Transverse colon (tissue), 4 donors: ENCODE measurements around the gene OR3A3. TPM values are rescaled to one million over a fixed set of nuclear protein-coding genes. Genes with fewer than 3 reads are reported as not detected.
"Not testable (repeated sequence)": the region's sequence is repeated elsewhere in the genome, so short reads cannot be mapped to it uniquely, and the experiment has no call there.

ENCODE experiments used
- DNase-seq: peaks from one replicate; pipeline ENCODE4 v3.0.0-alpha.2; 2019
- H3K27ac ChIP-seq, 4 donors: fragments of 200-600 bp; sonication (generic); 2 replicates each; pipeline ENCODE4 v1.5.1; 2016 to 2018; ENCODE audit warnings: inconsistent platforms in 4 of 4
- H3K27me3 ChIP-seq: fragments of 200-600 bp; sonication (generic); 2 replicates; pipeline ENCODE4 v1.5.1; 2017; ENCODE audit warnings: inconsistent platforms
- H3K36me3 ChIP-seq, 4 donors: fragments of 200-600 bp; sonication (generic); 2 replicates each; pipeline ENCODE4 v1.5.1; 2017 to 2019; ENCODE audit warnings: inconsistent platforms in 4 of 4
- H3K4me1 ChIP-seq, 4 donors: fragments of 200-600 bp; sonication (generic); 2 replicates each; pipeline ENCODE4 v1.5.1; 2017 to 2020; ENCODE audit warnings: inconsistent platforms in 4 of 4
- H3K4me3 ChIP-seq, 4 donors: fragments of 200-600 bp; sonication (generic); 1 replicate in 1 of 4; 2 replicates in 3 of 4; pipeline versions ENCODE4 v1.5.1 to v1.6.1; 2017 to 2019; ENCODE audit warnings: inconsistent platforms in 4 of 4
- H3K9me3 ChIP-seq, 2 donors: fragments of 200-600 bp; sonication (generic); 2 replicates each; pipeline ENCODE4 v1.5.1; 2017 to 2019; ENCODE audit warnings: inconsistent platforms in 2 of 2
- EP300 ChIP-seq: sonication (generic); formaldehyde crosslinking; IDR thresholded peaks from one replicate; pipeline ENCODE4 v1.6.1; 2017; ENCODE audit warnings: antibody characterized with exemption, low read depth
- POLR2A ChIP-seq: fragments of 450-650 bp; IDR thresholded peaks from one replicate; pipeline ENCODE4 v1.6.1; 2016; ENCODE audit warnings: antibody characterized with exemption, mild to moderate bottlenecking, moderate library complexity
- POLR2AphosphoS5 ChIP-seq, 3 donors: sonication (generic); formaldehyde crosslinking; IDR thresholded peaks; one replicate each; pipeline ENCODE4 v1.6.1; 2016; ENCODE audit warnings: antibody characterized with exemption in 3 of 3
- WGBS, 2 donors: methylation state at CpG; one replicate each; pipeline ENCODE4 v1.1.5; 2018; ENCODE audit warnings: low coverage in 1 of 2; 5-methylcytosine and 5-hydroxymethylcytosine counted together
- in situ Hi-C, 4 donors: fragments of 200-750 bp; cut with MboI; loops; one replicate each; pipeline versions ENCODE4 v1.15.0 to v1.15.1; 2017; ENCODE audit warnings: low sequenced_read_pairs in 3 of 4, low pct_ligation_motif_present in 1 of 4, low pct_unique_long_range_greater_than_20kb in 1 of 4
- intact Hi-C: fragments of 100-400 bp; cut with DNase I; formaldehyde crosslinking; loops from one replicate; pipeline ENCODE4 v1.15.1; 2023; ENCODE audit warnings: low total_unique reads
- total RNA-seq, 4 donors: library from RNA; depleted of rRNA; stranded (reverse); fragments of >200 nt; gene quantifications; one replicate each; pipeline ENCODE4 v1.1.0, GENCODE V29; 2016
- TF ChIP-seq, protein P1 (sequence below), 5 experiments: fragments of 200-600 bp in 3 of 5; fragments of 450-650 bp in 2 of 5; sonication (generic) in 3 of 5; IDR thresholded peaks; 1 replicate in 2 of 5; 2 replicates in 3 of 5; pipeline ENCODE4 v1.5.1; 2016 to 2017; ENCODE audit warnings: antibody characterized with exemption in 5 of 5, inconsistent platforms in 3 of 5, mild to moderate bottlenecking in 2 of 5, moderate library complexity in 1 of 5

Gene OR3A3
- total RNA-seq, 4 donors from 2014 or later, result not detected

DNA sequence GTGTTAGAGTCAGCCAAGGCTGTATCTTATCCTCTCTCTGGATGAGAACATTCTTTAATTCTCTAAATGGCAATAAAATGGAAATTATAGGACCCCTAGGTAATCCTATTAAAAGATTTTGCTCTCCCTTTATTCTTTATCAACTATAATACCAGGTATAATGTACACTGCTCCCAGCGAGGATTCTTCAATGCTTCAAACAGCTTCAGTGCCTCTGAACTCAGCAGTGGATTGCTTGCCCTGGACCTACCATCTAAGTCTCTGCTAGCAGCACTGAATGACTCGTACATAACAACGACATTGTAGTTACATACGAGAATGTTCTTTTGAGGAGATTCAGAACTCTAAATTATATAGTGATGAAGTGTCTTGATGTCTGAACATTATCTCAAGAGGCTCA, 21.4 kb upstream of the OR3A3 start:
- peaks cover 34% of the 10 kb centered on the region for H3K27me3 ChIP-seq
- no peak for DNase-seq
- in situ Hi-C loops (loop anchor here in 1 of 4 donors (25.0 kb wide), 1 partner anchor 98 kb away; the partner anchor contains the start of gene ASPA), intact Hi-C loops (no loop called here)
- 61 to 70% methylated on average over 3 to 4 of the region's 4 CpGs for WGBS, 2 donors
- no peak for TF ChIP-seq POLR2AphosphoS5 (IDR thresholded peaks at IDR 0.05)
- TF ChIP-seq POLR2A, result no peak
- TF ChIP-seq, protein P1, sequence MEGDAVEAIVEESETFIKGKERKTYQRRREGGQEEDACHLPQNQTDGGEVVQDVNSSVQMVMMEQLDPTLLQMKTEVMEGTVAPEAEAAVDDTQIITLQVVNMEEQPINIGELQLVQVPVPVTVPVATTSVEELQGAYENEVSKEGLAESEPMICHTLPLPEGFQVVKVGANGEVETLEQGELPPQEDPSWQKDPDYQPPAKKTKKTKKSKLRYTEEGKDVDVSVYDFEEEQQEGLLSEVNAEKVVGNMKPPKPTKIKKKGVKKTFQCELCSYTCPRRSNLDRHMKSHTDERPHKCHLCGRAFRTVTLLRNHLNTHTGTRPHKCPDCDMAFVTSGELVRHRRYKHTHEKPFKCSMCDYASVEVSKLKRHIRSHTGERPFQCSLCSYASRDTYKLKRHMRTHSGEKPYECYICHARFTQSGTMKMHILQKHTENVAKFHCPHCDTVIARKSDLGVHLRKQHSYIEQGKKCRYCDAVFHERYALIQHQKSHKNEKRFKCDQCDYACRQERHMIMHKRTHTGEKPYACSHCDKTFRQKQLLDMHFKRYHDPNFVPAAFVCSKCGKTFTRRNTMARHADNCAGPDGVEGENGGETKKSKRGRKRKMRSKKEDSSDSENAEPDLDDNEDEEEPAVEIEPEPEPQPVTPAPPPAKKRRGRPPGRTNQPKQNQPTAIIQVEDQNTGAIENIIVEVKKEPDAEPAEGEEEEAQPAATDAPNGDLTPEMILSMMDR (IDR thresholded peaks at IDR 0.05), result no peak
- no peak overlapping the region for H3K27ac ChIP-seq
- H3K4me3 ChIP-seq, result no peak overlapping the region
- H3K36me3 ChIP-seq, result no peaks in the 10 kb centered on the region
- no peaks in the 10 kb centered on the region for H3K9me3 ChIP-seq
- H3K4me1 ChIP-seq, result no peaks in the 10 kb centered on the region

DNA sequence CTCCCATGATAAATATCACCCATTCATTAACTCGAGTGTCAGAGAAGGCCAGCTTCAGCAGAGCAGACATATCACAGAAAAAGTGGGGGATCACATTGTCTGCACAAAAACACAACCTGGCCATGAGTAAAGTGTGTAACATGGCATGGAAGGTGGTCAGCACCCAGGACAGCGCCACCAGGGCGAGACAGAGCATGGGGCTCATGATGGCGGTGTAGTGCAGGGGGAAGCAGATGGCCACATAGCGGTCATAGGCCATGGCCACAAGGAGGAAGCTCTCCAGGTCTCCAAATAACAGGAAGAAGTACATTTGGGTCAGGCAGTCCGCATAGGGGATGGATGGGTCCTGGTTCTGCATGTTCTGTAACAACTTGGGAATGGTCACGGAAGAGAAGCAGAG, 13.4 kb upstream of the OR3A3 start:
- intact Hi-C loops, H3K9me3 ChIP-seq, H3K4me3 ChIP-seq, DNase-seq, H3K4me1 ChIP-seq, H3K36me3 ChIP-seq, H3K27me3 ChIP-seq, H3K27ac ChIP-seq: not testable (repeated sequence)
- in situ Hi-C loops, result loop anchor here in 1 of 4 donors (25.0 kb wide), 1 partner anchor 90 kb away; the partner anchor contains the start of gene ASPA
- 58 to 63% methylated on average over 3 to 7 of the region's 7 CpGs for WGBS, 2 donors

DNA sequence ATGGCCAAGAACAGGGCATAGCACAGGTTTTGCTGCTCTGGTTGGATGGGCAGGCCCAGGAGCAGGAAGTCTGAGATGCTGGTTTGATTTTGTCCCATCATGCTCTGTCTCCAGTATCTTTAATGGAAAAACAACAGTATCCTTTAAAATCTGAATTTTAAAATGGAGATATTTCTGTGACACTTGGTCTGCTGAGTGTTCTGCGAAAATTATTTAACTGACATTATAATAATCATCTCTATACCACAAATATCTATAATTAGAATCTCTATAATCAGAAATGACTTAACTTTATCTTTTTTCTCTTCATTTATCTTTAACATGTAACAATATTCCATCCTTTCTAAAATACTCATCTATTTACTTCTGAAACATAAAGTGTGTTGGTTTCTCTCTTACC, 12.9 kb upstream of the OR3A3 start, which contains the start of gene OR1E1:
Gene OR1E1, minus strand, starts transcription at position 101 of the 400 bp plus-strand sequence. Its CDS starts 0 bp downstream, at position 101.
- Histone ChIP-seq H3K4me3 (no peak within 1 kb of the TSS), H3K4me1 (no peaks in the 10 kb centered on the region), H3K27me3 (no peaks in the 10 kb centered on the region), H3K36me3 (no peaks in the 10 kb centered on the region), H3K27ac (no peak within 1 kb of the TSS), H3K9me3 (no peaks in the 10 kb centered on the region)
- no peak for DNase-seq
- TF ChIP-seq POLR2AphosphoS5 (IDR thresholded peaks at IDR 0.05), result no peak
- TF ChIP-seq EP300, result no peak
- TF ChIP-seq, protein P1 (IDR thresholded peaks at IDR 0.05), result no peak
- TF ChIP-seq POLR2A, result no peak
- intact Hi-C loops, result no loop called here
- in situ Hi-C loops, result loop anchor here in 1 of 4 donors (25.0 kb wide), 1 partner anchor 89 kb away; the partner anchor contains the start of gene ASPA
- 86 to 89% methylated on average over 1 of the region's 1 CpG for WGBS, 2 donors

DNA sequence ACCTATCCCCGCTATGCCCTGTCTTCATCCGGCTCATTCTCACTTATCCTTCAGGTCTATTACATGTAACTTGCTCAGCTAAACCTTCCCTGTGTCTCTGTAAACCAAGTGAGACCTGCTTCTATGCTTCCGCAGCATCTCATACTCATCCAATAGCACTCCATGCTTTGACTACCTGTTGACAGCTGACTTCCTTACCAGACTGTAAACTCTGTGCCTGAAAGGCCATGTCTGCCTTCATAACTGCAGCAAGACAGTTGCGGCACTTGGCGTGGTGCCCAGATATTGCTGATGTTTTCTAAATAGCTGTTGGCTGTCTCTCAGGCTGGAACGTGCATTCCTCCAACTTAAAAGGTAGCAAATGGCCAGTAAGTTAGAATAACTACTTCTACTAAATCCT, 11.1 kb upstream of the OR3A3 start:
- in situ Hi-C loops, result no loop called here
- H3K4me3 ChIP-seq, result no peak overlapping the region
- no peaks in the 10 kb centered on the region for H3K9me3 ChIP-seq
- H3K4me1 ChIP-seq, result no peaks in the 10 kb centered on the region
- 54 to 62% methylated on average over 6 of the region's 6 CpGs for WGBS, 2 donors
- no peak for DNase-seq
- H3K36me3 ChIP-seq, result no peaks in the 10 kb centered on the region
- H3K27me3 ChIP-seq, result no peaks in the 10 kb centered on the region
- intact Hi-C loops, result no loop called here
- H3K27ac ChIP-seq, result no peak overlapping the region
- TF ChIP-seq EP300, result no peak
- TF ChIP-seq, protein P1 (IDR thresholded peaks at IDR 0.05), result no peak

DNA sequence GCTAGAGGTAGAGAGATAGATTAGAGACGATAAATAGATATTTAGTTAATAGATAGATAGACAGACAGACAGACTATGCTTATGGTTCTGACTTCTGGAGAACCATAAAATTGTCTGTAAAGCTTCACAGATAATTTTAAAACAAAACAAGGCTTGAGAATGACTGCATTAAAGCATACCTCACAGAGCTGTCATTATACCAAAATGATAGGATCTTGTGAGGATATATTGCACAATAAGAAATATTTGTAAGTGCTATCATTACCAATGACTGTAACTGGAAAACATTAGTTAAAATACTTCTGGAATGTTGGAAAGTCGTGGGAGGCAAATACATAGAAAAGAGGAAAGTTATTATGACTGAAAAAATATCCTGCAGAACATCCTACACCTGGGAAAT, 9.4 kb upstream of the OR3A3 start:
- TF ChIP-seq, protein P1 (IDR thresholded peaks at IDR 0.05), result no peak
- no peak for TF ChIP-seq POLR2AphosphoS5 (IDR thresholded peaks at IDR 0.05)
- no peak for TF ChIP-seq EP300
- TF ChIP-seq POLR2A, result no peak
- Histone ChIP-seq H3K27me3 (no peaks in the 10 kb centered on the region), H3K27ac (no peak overlapping the region), H3K9me3 (peaks cover 0 to 7% of the 10 kb centered on the region in 2 donors), H3K36me3 (no peaks in the 10 kb centered on the region), H3K4me1 (no peaks in the 10 kb centered on the region), H3K4me3 (no peak overlapping the region)
- intact Hi-C loops, result no loop called here
- in situ Hi-C loops, result no loop called here
- DNase-seq, result no peak
- WGBS, 2 donors, result 50 to 55% methylated on average over 2 of the region's 2 CpGs

DNA sequence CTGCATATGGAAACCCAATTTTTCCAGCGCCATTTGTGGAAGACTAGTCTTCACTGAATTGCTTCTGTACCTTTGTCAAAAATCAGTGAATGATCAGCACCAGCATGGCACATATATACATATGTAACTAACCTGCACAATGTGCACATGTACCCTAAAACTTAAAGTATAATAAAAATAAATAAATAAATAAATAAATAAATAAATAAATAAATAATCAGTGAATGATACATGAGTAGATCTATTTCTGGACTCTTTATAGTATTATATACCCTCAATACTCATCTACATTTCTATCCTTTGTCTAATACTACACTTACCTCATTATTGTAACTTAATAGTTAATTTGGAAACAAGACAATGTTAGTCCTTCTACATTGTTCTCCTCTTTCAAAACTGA, 7.3 kb upstream of the OR3A3 start:
- DNase-seq, in situ Hi-C loops, H3K9me3 ChIP-seq, H3K36me3 ChIP-seq, H3K27me3 ChIP-seq, intact Hi-C loops, H3K4me3 ChIP-seq, H3K27ac ChIP-seq, H3K4me1 ChIP-seq: not testable (repeated sequence)
- WGBS, 2 donors, result 78% methylated on average over 1 of the region's 1 CpG; no CpG with 5 or more reads in 1 of the 2 donors

DNA sequence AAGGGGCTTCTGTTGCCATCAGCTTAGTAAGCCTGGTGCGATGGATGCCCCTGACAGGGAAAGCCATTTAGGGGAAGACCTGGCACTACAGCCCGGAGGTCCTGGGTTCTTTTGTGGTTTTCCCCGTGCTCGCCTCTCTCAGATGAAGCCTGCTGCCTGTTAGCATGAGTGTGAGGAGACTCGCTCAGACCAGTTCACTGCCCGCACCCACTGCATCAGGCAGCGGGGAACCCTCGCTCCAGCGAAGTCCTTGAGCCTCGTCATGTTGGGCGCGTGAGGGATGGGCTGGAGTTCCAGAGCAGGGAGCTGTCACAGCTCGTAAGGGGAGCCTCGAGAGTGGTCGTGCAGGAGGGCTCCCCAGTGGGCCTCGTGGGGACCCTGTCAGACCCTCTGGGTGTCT, 1.0 kb downstream of the OR3A3 start:
- H3K27me3 ChIP-seq, DNase-seq, intact Hi-C loops, H3K9me3 ChIP-seq, H3K27ac ChIP-seq, in situ Hi-C loops, H3K36me3 ChIP-seq, H3K4me1 ChIP-seq, H3K4me3 ChIP-seq: not testable (repeated sequence)
- WGBS, 2 donors, result no CpG with 5 or more reads among the region's 16 CpGs
